ENCODE data around the gene ASAP2.

Gene ASAP2

GRCh38 chr2:9239616-9240015 lies 33.0 kb downstream of the ASAP2 start:
- no peak for TF ChIP-seq EZH2phosphoT487 (IDR thresholded peaks at IDR 0.05; ENCODE audit: low read length)
- no peak for TF ChIP-seq EZH2 (optimal IDR thresholded peaks at IDR 0.05; ENCODE audit: low read depth, low read length)
- TF ChIP-seq CTCF (IDR thresholded peaks at IDR 0.05; ENCODE audit: low read length) = no peak
- Histone ChIP-seq H3K9ac (ENCODE audit: low read length) (no peak overlapping the region), H3K27ac (ENCODE audit: low read length) (no peak overlapping the region), H3K9me2 (replicated peaks; ENCODE audit: insufficient read depth, low read length) (no peaks in the 10 kb centered on the region), H3K36me3 (replicated peaks; ENCODE audit: insufficient read depth, low read length) (no peaks in the 10 kb centered on the region), H3K79me2 (ENCODE audit: low read length) (no peaks in the 10 kb centered on the region), H3K27me3 (replicated peaks; ENCODE audit: insufficient read depth, low read length) (no peaks in the 10 kb centered on the region), H3F3A (ENCODE audit: insufficient read depth, low read length) (no peaks in the 10 kb centered on the region), H3K4me2 (ENCODE audit: low read depth, low read length) (no peak overlapping the region), H3K4me1 (ENCODE audit: low read length) (no peaks in the 10 kb centered on the region), H3K4me3 (ENCODE audit: low read length) (no peak overlapping the region), H3K9me3 (replicated peaks; ENCODE audit: insufficient read depth, low read length) (no peaks in the 10 kb centered on the region), H2AFZ (ENCODE audit: low read length) (no peak overlapping the region), H4K20me1 (ENCODE audit: insufficient read depth, low read length) (no peaks in the 10 kb centered on the region)
- DNase-seq = no peak

GRCh38 chr2:9240745-9241144 lies 34.1 kb downstream of the ASAP2 start:
- Histone ChIP-seq H2AFZ (ENCODE audit: low read length) (no peak overlapping the region), H3K27me3 (replicated peaks; ENCODE audit: insufficient read depth, low read length) (no peaks in the 10 kb centered on the region), H3K4me2 (ENCODE audit: low read depth, low read length) (no peak overlapping the region), H3K27ac (ENCODE audit: low read length) (no peak overlapping the region), H3K4me3 (ENCODE audit: low read length) (no peak overlapping the region), H3F3A (ENCODE audit: insufficient read depth, low read length) (no peaks in the 10 kb centered on the region), H4K20me1 (ENCODE audit: insufficient read depth, low read length) (no peaks in the 10 kb centered on the region), H3K9me2 (replicated peaks; ENCODE audit: insufficient read depth, low read length) (no peaks in the 10 kb centered on the region), H3K9ac (ENCODE audit: low read length) (no peak overlapping the region), H3K79me2 (ENCODE audit: low read length) (no peaks in the 10 kb centered on the region), H3K9me3 (replicated peaks; ENCODE audit: insufficient read depth, low read length) (no peaks in the 10 kb centered on the region), H3K36me3 (replicated peaks; ENCODE audit: insufficient read depth, low read length) (no peaks in the 10 kb centered on the region), H3K4me1 (ENCODE audit: low read length) (no peaks in the 10 kb centered on the region)
- DNase-seq = no peak
- TF ChIP-seq CTCF (IDR thresholded peaks at IDR 0.05; ENCODE audit: low read length) = no peak
- TF ChIP-seq EZH2 (optimal IDR thresholded peaks at IDR 0.05; ENCODE audit: low read depth, low read length) = no peak

DNA sequence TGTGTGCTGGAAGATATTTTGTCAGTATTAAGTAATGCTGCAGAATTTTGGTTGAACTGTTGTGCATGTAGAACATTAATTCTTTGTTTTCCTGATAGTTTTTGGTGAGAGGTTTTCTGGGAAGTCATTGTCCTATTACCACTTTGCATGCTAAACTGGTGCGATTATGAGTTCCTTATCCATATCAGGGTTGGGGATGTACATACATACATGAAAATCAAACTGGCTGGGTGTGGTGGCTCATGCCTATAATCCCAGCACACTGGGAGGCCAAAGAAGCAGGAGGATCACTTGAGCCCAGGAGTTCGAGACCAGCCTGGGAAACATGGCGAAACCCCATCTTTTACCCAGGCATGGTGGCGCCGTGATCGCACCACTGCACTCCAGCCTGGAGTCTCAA lies 34.6 kb downstream of the ASAP2 start:
- no peak overlapping the region for H2AFZ ChIP-seq (ENCODE audit: low read length)
- no peak overlapping the region for H3K9ac ChIP-seq (ENCODE audit: low read length)
- no peaks in the 10 kb centered on the region for H3K9me2 ChIP-seq (replicated peaks; ENCODE audit: insufficient read depth, low read length)
- H3K27me3 ChIP-seq (replicated peaks; ENCODE audit: insufficient read depth, low read length) = no peaks in the 10 kb centered on the region
- H3K9me3 ChIP-seq (replicated peaks; ENCODE audit: insufficient read depth, low read length) = no peaks in the 10 kb centered on the region
- no peaks in the 10 kb centered on the region for H4K20me1 ChIP-seq (ENCODE audit: insufficient read depth, low read length)
- no peak overlapping the region for H3K27ac ChIP-seq (ENCODE audit: low read length)
- H3K4me3 ChIP-seq (ENCODE audit: low read length) = no peak overlapping the region
- H3K36me3 ChIP-seq (replicated peaks; ENCODE audit: insufficient read depth, low read length) = no peaks in the 10 kb centered on the region
- no peak for DNase-seq
- H3K4me2 ChIP-seq (ENCODE audit: low read depth, low read length) = no peak overlapping the region
- TF ChIP-seq CTCF (IDR thresholded peaks at IDR 0.05; ENCODE audit: low read length) (no peak), EZH2phosphoT487 (IDR thresholded peaks at IDR 0.05; ENCODE audit: low read length) (no peak), EZH2 (optimal IDR thresholded peaks at IDR 0.05; ENCODE audit: low read depth, low read length) (no peak)
- no peaks in the 10 kb centered on the region for H3F3A ChIP-seq (ENCODE audit: insufficient read depth, low read length)
- H3K79me2 ChIP-seq (ENCODE audit: low read length) = no peaks in the 10 kb centered on the region
- H3K4me1 ChIP-seq (ENCODE audit: low read length) = no peaks in the 10 kb centered on the region
